ENCODE data around the gene EPG5. TPM values are rescaled to one million over a fixed set of nuclear protein-coding genes. Genes with fewer than 3 reads are reported as not detected.
"Not testable (repeated sequence)": the region's sequence is repeated elsewhere in the genome, so short reads cannot be mapped to it uniquely, and the experiment has no call there.

The EPG5 gene
- total RNA-seq, 1 donor from 2014 or later: 18.9 TPM

GRCh38 chr18:45980229-45980628, 13.1 kb upstream of the EPG5 start:
- ATAC-seq (ENCODE audit: poor library complexity) (peak; percentile 57), DNase-seq (no peak)
- intact Hi-C loops (cut with DNase I): no loop called here

GRCh38 chr18:45978084-45978483, 11.0 kb upstream of the EPG5 start:
- no peak for ATAC-seq (ENCODE audit: poor library complexity)
- intact Hi-C loops (cut with DNase I): loop anchor here (10.0 kb wide), 1 partner anchor 313 kb away; no protein-coding TSS in a partner anchor

DNA sequence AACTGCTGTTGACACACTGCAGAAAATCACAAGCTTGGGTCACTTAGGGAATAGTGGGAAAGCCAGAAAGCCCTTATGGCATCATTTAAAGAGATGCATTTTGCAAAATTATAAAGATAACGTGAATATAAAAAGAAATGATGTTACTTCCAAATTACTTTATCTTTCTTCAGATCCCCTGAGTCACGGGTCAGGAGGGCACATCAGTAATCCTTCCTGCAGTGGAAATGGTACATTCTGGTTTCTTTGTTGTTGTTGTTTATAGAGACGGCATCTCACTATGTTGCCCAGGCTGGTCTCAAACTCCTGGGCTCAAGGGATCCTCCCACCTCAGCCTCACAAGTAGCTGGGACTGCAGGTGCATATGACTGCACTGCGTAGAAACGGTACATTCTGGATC, 9.8 kb upstream of the EPG5 start:
- intact Hi-C loops (cut with DNase I): loop anchor here (10.0 kb wide), 1 partner anchor 312 kb away; no protein-coding TSS in a partner anchor

More at GRCh38 chr18:45978084-45978483, 11.0 kb upstream of the EPG5 start:
- no peak for DNase-seq

GRCh38 chr18:45976566-45976965, 9.4 kb upstream of the EPG5 start:
- ATAC-seq (ENCODE audit: poor library complexity) (no peak), DNase-seq (no peak)
- intact Hi-C loops (cut with DNase I): loop anchor here (10.0 kb wide), 1 partner anchor 312 kb away; no protein-coding TSS in a partner anchor

More for the DNA sequence above, 9.8 kb upstream of the EPG5 start:
- DNase-seq (no peak), ATAC-seq (ENCODE audit: poor library complexity) (no peak)

DNA sequence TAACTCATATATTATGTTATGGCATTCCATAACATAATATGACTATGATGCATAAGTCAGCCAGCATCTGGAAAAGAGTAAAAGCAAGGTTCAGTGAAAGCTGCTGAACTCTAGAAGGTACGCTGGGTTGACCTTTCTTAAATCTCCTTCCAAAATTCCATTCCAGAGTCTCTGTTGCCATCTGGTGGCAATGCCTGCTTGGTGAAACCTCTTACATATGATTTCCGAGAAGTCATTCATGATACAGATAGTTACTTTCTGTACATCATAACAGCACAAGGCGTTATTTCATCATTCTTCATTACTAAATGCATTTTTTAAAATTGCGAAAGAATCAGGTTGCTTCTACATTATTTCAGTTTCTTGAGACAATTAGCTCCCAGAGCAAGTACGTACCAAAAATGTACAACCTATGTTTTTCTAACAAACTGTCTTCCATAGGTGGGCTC, 7.0 kb upstream of the EPG5 start:
- peak; percentile 89 for ATAC-seq (ENCODE audit: poor library complexity)
- peak; percentile 51 for DNase-seq

DNA sequence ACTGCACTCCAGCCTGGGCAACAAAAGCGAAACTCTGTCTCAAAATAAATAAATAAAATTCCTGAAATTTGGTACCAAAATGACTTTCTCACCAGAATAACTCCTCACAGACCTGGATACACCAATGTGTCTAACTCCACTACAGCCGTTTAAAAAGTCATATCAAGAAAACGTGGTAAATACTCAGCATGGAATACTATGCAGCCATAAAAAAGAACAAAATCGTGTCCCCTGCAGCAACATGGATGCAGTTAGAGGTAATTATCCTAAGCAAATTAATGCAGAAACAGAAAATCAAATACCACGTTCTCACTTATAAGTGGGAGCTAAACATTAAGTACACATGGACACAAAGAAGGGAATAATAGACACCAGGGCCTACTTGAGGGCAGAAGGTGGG, 2.2 kb downstream of the EPG5 start:
- ATAC-seq (ENCODE audit: poor library complexity); intact Hi-C loops (cut with DNase I); DNase-seq: not testable (repeated sequence)

More for the DNA sequence above, 7.0 kb upstream of the EPG5 start:
- intact Hi-C loops (cut with DNase I): loop anchor here (5.0 to 10.0 kb wide), 2 partner anchors 282 to 309 kb away; no protein-coding TSS in a partner anchor

- no peak for DNase-seq
- intact Hi-C loops (cut with DNase I): no loop called here
- no peak for ATAC-seq (ENCODE audit: poor library complexity)
Observed at GRCh38 chr18:45962866-45963265, 4.3 kb downstream of the EPG5 start.

DNA sequence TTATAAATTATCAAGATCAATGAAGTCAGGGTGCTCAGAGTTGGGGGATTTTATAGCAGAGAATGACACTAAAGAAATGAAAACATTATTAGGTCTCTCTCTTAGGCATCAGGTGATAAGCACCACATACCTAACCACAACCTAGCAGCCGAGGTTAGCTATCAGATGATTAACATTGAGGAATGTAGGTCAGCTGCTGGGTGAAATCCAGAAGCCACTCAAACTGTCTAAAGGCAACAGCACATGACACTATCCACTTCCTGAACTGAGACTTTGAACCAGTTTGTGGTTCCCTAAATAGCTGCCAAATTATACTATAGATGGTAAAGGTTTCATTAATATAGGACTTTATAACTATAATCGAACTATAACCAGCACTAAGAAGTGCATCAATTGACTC, 4.7 kb downstream of the EPG5 start:
- DNase-seq: no peak
- intact Hi-C loops (cut with DNase I): no loop called here
- ATAC-seq (ENCODE audit: poor library complexity): no peak

GRCh38 chr18:45959484-45959883, 7.6 kb downstream of the EPG5 start:
- intact Hi-C loops (cut with DNase I): not testable (repeated sequence)

GRCh38 chr18:45958730-45959129, 8.4 kb downstream of the EPG5 start:
- no peak for DNase-seq
- intact Hi-C loops (cut with DNase I): no loop called here
- ATAC-seq (ENCODE audit: poor library complexity): no peak

More at GRCh38 chr18:45959484-45959883, 7.6 kb downstream of the EPG5 start:
- ATAC-seq (ENCODE audit: poor library complexity); DNase-seq: not testable (repeated sequence)

- DNase-seq: no peak
- intact Hi-C loops (cut with DNase I): no loop called here
- ATAC-seq (ENCODE audit: poor library complexity): no peak
Observed at GRCh38 chr18:45958027-45958426, 9.1 kb downstream of the EPG5 start.

- ATAC-seq (ENCODE audit: poor library complexity) (no peak), DNase-seq (no peak)
- intact Hi-C loops (cut with DNase I): no loop called here
Observed at GRCh38 chr18:45957100-45957499, 10.0 kb downstream of the EPG5 start.

DNA sequence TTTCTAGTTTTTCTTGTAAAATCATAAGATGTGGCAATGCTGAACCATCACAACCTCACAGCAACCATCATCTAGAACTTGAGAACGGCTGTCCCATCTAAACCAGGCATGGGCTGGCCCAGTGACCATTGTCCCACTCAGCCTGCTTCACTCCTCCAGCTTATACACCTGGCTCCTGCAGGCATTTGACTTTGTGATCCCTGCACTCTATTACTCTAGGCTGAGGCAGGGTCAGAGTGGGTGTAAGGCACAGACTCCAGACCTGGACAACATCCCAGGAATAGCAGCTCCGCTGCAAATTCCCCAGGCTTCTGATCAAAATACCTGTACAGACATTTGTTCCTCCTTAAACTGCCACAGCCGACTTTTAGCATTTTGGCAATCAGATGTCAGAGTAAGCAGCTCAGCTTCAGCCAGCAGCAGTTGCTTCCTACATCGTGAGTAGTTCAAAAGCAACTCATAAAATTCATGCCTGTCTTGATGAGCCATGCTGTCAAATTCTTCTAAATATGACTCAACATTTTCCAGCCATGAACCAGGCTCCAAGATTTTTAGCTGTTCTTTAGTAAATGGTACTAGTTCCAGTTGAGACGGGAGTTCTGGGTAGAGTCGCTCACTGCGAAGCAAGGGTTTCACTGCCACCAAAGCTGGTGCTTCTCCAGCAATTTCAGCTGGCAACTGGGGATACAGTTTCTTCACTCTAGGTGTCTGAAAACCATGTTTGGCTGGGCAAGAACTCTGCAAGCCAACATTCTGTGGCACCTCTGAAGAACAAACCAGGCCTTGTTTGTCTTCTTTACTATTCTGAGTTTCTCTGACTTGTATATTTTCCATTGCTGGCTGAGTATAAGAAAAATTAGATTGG, 12.8 kb downstream of the EPG5 start:
- intact Hi-C loops (cut with DNase I): no loop called here
- ATAC-seq (ENCODE audit: poor library complexity): no peak
- DNase-seq: no peak

GRCh38 chr18:45951016-45951714, 16.0 kb downstream of the EPG5 start:
- DNase-seq (no peak), ATAC-seq (ENCODE audit: poor library complexity) (no peak)
- intact Hi-C loops (cut with DNase I): no loop called here

DNA sequence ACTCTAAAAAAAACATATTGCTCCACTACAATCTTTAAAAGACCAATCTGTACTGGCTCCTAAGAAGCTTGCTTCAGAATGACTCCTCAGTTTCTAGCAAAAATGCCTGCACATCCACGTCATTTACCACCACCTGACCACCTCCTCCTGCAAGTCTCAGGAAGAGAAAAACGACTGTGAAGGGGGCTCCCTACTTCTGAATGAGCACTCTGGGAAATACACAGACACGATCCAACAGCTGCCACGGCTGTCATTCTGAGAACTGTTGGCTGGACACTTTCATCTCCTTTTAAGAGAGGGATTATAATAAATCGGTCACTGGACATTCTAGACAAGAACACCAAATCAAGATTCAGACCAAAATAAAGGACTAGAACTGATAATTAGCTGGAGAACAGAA, 21.5 kb downstream of the EPG5 start:
- ATAC-seq (ENCODE audit: poor library complexity) (no peak), DNase-seq (no peak)
- intact Hi-C loops (cut with DNase I): no loop called here

GRCh38 chr18:45940724-45941123, 26.4 kb downstream of the EPG5 start:
- DNase-seq (no peak), ATAC-seq (ENCODE audit: poor library complexity) (no peak)
- intact Hi-C loops (cut with DNase I): no loop called here

GRCh38 chr18:45939236-45939635, 27.9 kb downstream of the EPG5 start:
- ATAC-seq (ENCODE audit: poor library complexity): no peak
- no peak for DNase-seq
- intact Hi-C loops (cut with DNase I): no loop called here

DNA sequence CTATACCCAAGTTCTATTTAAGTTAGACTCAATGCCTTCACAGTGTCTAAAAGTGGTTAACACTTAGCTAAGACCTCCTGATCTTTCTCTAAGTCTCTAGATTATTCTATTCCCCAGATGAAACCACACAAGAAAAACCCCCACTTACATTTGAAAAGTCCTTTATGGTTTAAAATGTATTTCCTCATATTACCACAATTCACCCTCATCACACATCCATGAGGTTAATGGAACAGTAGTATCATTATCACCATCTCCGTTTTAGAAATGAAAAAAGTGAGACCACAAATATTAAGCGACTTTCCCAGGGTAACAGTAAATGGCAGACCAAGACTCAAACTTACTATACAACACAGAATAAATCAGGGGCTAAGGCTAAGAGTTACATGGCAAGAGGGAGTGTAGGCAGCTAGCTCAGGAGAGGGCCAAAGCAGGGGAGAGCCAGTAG, 28.6 kb downstream of the EPG5 start:
- intact Hi-C loops (cut with DNase I): no loop called here
- ATAC-seq (ENCODE audit: poor library complexity) (no peak), DNase-seq (no peak)

GRCh38 chr18:45935591-45936335, 31.4 kb downstream of the EPG5 start:
- ATAC-seq (ENCODE audit: poor library complexity) (no peak), DNase-seq (no peak)
- intact Hi-C loops (cut with DNase I): no loop called here

Measured in Right ventricle myocardium superior (tissue), 1 donor.